ENCODE results near the gene RAB29.
"Not testable (repeated sequence)": the region's sequence is repeated elsewhere in the genome, so short reads cannot be mapped to it uniquely, and the experiment has no call there.

Gene RAB29

GRCh38 chr1:205775015-205775716 lies at the start of gene RAB29:
Gene RAB29, minus strand, starts transcription at chr1:205775482. Its CDS starts 526 bp downstream, at chr1:205774956.
- DNase-seq = peak in 55 of 56 donors; percentile 21 to 91 (median 74)

GRCh38 chr1:205824180-205824579 lies 48.9 kb upstream of the RAB29 start:
- DNase-seq = no peak

GRCh38 chr1:205823260-205823659 lies 48.0 kb upstream of the RAB29 start:
- not testable (repeated sequence) for DNase-seq

GRCh38 chr1:205822397-205822796 lies 47.1 kb upstream of the RAB29 start:
- DNase-seq = no peak

- DNase-seq = no peak
These were observed 42.7 kb upstream of the RAB29 start for GRCh38 chr1:205817988-205818387.

- no peak for DNase-seq
These were observed 42.1 kb upstream of the RAB29 start for GRCh38 chr1:205817364-205817763.

GRCh38 chr1:205813755-205814058 lies 38.4 kb upstream of the RAB29 start:
- peak in 1 of 56 donors; percentile 55 for DNase-seq

GRCh38 chr1:205812878-205813754 lies 37.8 kb upstream of the RAB29 start, which contains the start of gene SLC41A1:
Gene SLC41A1, minus strand, starts transcription at chr1:205813198. Its CDS starts 2,757 bp downstream, at chr1:205810441.
- DNase-seq = peak; percentile 57 to 98 (median 92)

- peak in 21 of 56 donors; percentile 37 to 71 (median 56) for DNase-seq
These were observed 37.1 kb upstream of the RAB29 start for GRCh38 chr1:205812271-205812877.

GRCh38 chr1:205811660-205812059 lies 36.4 kb upstream of the RAB29 start:
- DNase-seq = peak in 41 of 56 donors; percentile 12 to 73 (median 34)

- peak in 1 of 56 donors; percentile 11 for DNase-seq
These were observed 35.3 kb upstream of the RAB29 start for GRCh38 chr1:205810448-205811157.

- DNase-seq = peak in 6 of 56 donors; percentile 11 to 46 (median 28)
These were observed 34.7 kb upstream of the RAB29 start for GRCh38 chr1:205809942-205810345.

GRCh38 chr1:205809469-205809868 lies 34.2 kb upstream of the RAB29 start:
- DNase-seq = no peak

- no peak for DNase-seq
These were observed 29.9 kb upstream of the RAB29 start for GRCh38 chr1:205805082-205805711.

GRCh38 chr1:205804605-205805004 lies 29.3 kb upstream of the RAB29 start:
- DNase-seq = no peak

- DNase-seq = no peak
These were observed 28.7 kb upstream of the RAB29 start for GRCh38 chr1:205803986-205804385.

GRCh38 chr1:205802060-205802459 lies 26.8 kb upstream of the RAB29 start:
- DNase-seq = no peak

GRCh38 chr1:205800981-205801703 lies 25.9 kb upstream of the RAB29 start:
- DNase-seq = no peak

- DNase-seq = peak in 1 of 56 donors; percentile 11
These were observed 25.1 kb upstream of the RAB29 start for GRCh38 chr1:205800427-205800826.

- DNase-seq = no peak
These were observed 23.3 kb upstream of the RAB29 start for GRCh38 chr1:205798577-205798976.
